Mesenteric fat pad (tissue), 1 donor: ENCODE measurements around the gene BABAM2. TPM values are rescaled to one million over a fixed set of nuclear protein-coding genes. Genes with fewer than 3 reads are reported as not detected.

Experiments
- DNase-seq: peaks from one replicate; pipeline ENCODE4 v3.0.0-alpha.2; 2020; ENCODE audit warnings: low spot score
- total RNA-seq: library from RNA; stranded (reverse); fragmentation: NEBNext Ultra II Directional; extraction: Animal tissue kit (Norgen Biotek cat#: 25700); gene quantifications from one replicate; pipeline ENCODE4 v1.2.1, GENCODE V29; 2021
- donor health status: DM: yes; HTN: yes; CAD: no.

Gene BABAM2
- total RNA-seq, 1 donor from 2014 or later = 36.0 TPM

GRCh38 chr2:28155086-28155485 lies 264.6 kb downstream of the BABAM2 start:
- no peak for DNase-seq

GRCh38 chr2:28155627-28156026 lies 265.1 kb downstream of the BABAM2 start:
- DNase-seq = no peak

- DNase-seq = no peak
Measured at GRCh38 chr2:28158791-28159190, 268.3 kb downstream of the BABAM2 start.

GRCh38 chr2:28160986-28161425 lies 270.5 kb downstream of the BABAM2 start:
- DNase-seq = no peak

GRCh38 chr2:28161466-28161865 lies 270.9 kb downstream of the BABAM2 start:
- DNase-seq = no peak

GRCh38 chr2:28162564-28162963 lies 272.0 kb downstream of the BABAM2 start:
- DNase-seq = no peak

GRCh38 chr2:28163028-28163427 lies 272.5 kb downstream of the BABAM2 start:
- no peak for DNase-seq

- DNase-seq = no peak
Measured at GRCh38 chr2:28163627-28164279, 273.2 kb downstream of the BABAM2 start.

GRCh38 chr2:28164280-28164801 lies 273.8 kb downstream of the BABAM2 start:
- DNase-seq = no peak

GRCh38 chr2:28165087-28165635 lies 274.6 kb downstream of the BABAM2 start:
- no peak for DNase-seq

- no peak for DNase-seq
Measured at GRCh38 chr2:28166956-28167355, 276.4 kb downstream of the BABAM2 start.

GRCh38 chr2:28168376-28168775 lies 277.8 kb downstream of the BABAM2 start:
- DNase-seq = no peak

GRCh38 chr2:28169492-28169891 lies 279.0 kb downstream of the BABAM2 start:
- no peak for DNase-seq

GRCh38 chr2:28172114-28172898 lies 281.8 kb downstream of the BABAM2 start:
- DNase-seq = no peak

GRCh38 chr2:28173377-28173776 lies 282.8 kb downstream of the BABAM2 start:
- DNase-seq = no peak

GRCh38 chr2:28174211-28174610 lies 283.7 kb downstream of the BABAM2 start:
- DNase-seq = no peak

GRCh38 chr2:28175028-28175427 lies 284.5 kb downstream of the BABAM2 start:
- DNase-seq = no peak

- DNase-seq = no peak
Measured at GRCh38 chr2:28178946-28179345, 288.4 kb downstream of the BABAM2 start.

GRCh38 chr2:28181801-28182200 lies 291.3 kb downstream of the BABAM2 start:
- no peak for DNase-seq

- DNase-seq = no peak
Measured at GRCh38 chr2:28182348-28182747, 291.8 kb downstream of the BABAM2 start.

- DNase-seq = no peak
Measured at GRCh38 chr2:28185153-28185552, 294.6 kb downstream of the BABAM2 start.

- no peak for DNase-seq
Measured at GRCh38 chr2:28185891-28186290, 295.4 kb downstream of the BABAM2 start.
